H1 (cell line): Measurements from ENCODE around the gene GRIPAP1. TPM values are rescaled to one million over a fixed set of nuclear protein-coding genes. Genes with fewer than 3 reads are reported as not detected.

Experiments
- EP300 ChIP-seq, 2 experiments: IDR thresholded peaks; 1 replicate in 1 of 2; 2 replicates in 1 of 2; pipeline ENCODE4 v1.6.1; 2011 to 2012; ENCODE audit warnings: low read depth in 2 of 2, low read length in 2 of 2, mild to moderate bottlenecking in 2 of 2, borderline replicate concordance in 1 of 2, inconsistent platforms in 1 of 2, moderate library complexity in 1 of 2
- EZH2 ChIP-seq: fragments of 200-600 bp; sonication (generic); IDR thresholded peaks from 2 replicates; pipeline ENCODE4 v1.7.1; 2012; ENCODE audit warnings: low read depth, mild to moderate bottlenecking, moderate library complexity, low read length, inconsistent platforms; ENCODE audit not compliant: severe bottlenecking
- JUN ChIP-seq: IDR thresholded peaks from 2 replicates; pipeline ENCODE4 v1.6.1; 2011; ENCODE audit warnings: low read depth, mild to moderate bottlenecking, improper control_type of control experiment, low read length
- RAD21 ChIP-seq, 2 experiments: IDR thresholded peaks in 1 of 2; conservative IDR thresholded peaks in 1 of 2; 2 replicates each; pipeline ENCODE4 v1.6.1; 2011; ENCODE audit warnings: low read depth in 2 of 2, low read length in 2 of 2, improper control_type of control experiment in 1 of 2, inconsistent platforms in 1 of 2, mild to moderate bottlenecking in 1 of 2, moderate library complexity in 1 of 2
- ZNF274 ChIP-seq: IDR thresholded peaks from 2 replicates; pipeline ENCODE4 v1.7.0; 2012; ENCODE audit warnings: low read length, borderline replicate concordance; ENCODE audit errors: extremely low read depth
- polyA plus RNA-seq, 7 experiments: library from polyadenylated mRNA; depleted of rRNA in 3 of 7; stranded (reverse) in 5 of 7; unstranded in 2 of 7; fragments of >200 nt in 5 of 7; fragments of 200-250 nt in 2 of 7; gene quantifications; 1 replicate in 5 of 7; 2 replicates in 1 of 7; 4 replicates in 1 of 7; pipeline versions ENCODE4 v1.2.1 to v1.2.3, GENCODE V29; 2011 to 2013; ENCODE audit warnings: missing spikeins in 2 of 7, mixed read lengths in 2 of 7
- total RNA-seq: library from RNA; stranded (reverse); fragmentation: NEBNext Ultra II Directional; extraction: Animal tissue kit (Norgen Biotek cat#: 25700); gene quantifications from 2 replicates; pipeline ENCODE4 v1.2.1, GENCODE V29; 2021

GRIPAP1 gene
- total and polyA plus RNA-seq, 2 of the 8 experiments (the other 6 are each of a cell fraction or from before 2014, with no cell fraction given) = 21.6 to 55.9 TPM

GRCh38 chrX:49043987-49044281, 41.9 kb upstream of the GRIPAP1 start (continued):
- TF ChIP-seq EP300 (IDR thresholded peaks at IDR 0.05; ENCODE audit: borderline replicate concordance in 1 of 2, low read depth in 2 of 2, low read length in 2 of 2) = no peak
- no peak for TF ChIP-seq ZNF274
- no peak for TF ChIP-seq RAD21 (IDR thresholded peaks at IDR 0.05 in 1 of 2, conservative IDR thresholded peaks at IDR 0.05 in 1 of 2; ENCODE audit: low read depth in 2 of 2, low read length in 2 of 2)
- no peak for TF ChIP-seq EZH2
- TF ChIP-seq JUN = no peak
